NCI-H1694 treated with DMSO at 0.1 percent for 48 hours (cell line): ENCODE measurements around the gene PIK3C2G.
A peak's percentile ranks its signal among the peaks of the same experiment; 100 is the strongest.
"Not testable (repeated sequence)": the region's sequence is repeated elsewhere in the genome, so short reads cannot be mapped to it uniquely, and the experiment has no call there.

Experiments used
- DNase-seq: peaks from one replicate; lab custom pipeline; 2025; lab: John Stamatoyannopoulos, UW

The PIK3C2G gene

GRCh38 chr12:18261273-18261672 lies at the start of gene PIK3C2G:
TSS of gene PIK3C2G (plus strand) at chr12:18261518. CDS start at chr12:18282082, 20,564 bp downstream.
- no peak for DNase-seq

GRCh38 chr12:18217966-18218365 lies 43.4 kb upstream of the PIK3C2G start:
- DNase-seq: no peak

GRCh38 chr12:18221726-18222125 lies 39.6 kb upstream of the PIK3C2G start:
- no peak for DNase-seq

GRCh38 chr12:18222699-18223098 lies 38.6 kb upstream of the PIK3C2G start:
- DNase-seq: no peak

GRCh38 chr12:18224745-18225144 lies 36.6 kb upstream of the PIK3C2G start:
- peak; percentile 77 for DNase-seq

GRCh38 chr12:18239526-18239925 lies 21.8 kb upstream of the PIK3C2G start:
- DNase-seq: no peak

- no peak for DNase-seq
These were observed 18.8 kb upstream of the PIK3C2G start for GRCh38 chr12:18242380-18243089.

- DNase-seq: no peak
These were observed 18.1 kb upstream of the PIK3C2G start for GRCh38 chr12:18243238-18243637.

- no peak for DNase-seq
These were observed 15.3 kb upstream of the PIK3C2G start for GRCh38 chr12:18246066-18246465.

GRCh38 chr12:18250313-18250916 lies 10.9 kb upstream of the PIK3C2G start:
- DNase-seq: peak; percentile 81

- no peak for DNase-seq
These were observed 7.2 kb upstream of the PIK3C2G start for GRCh38 chr12:18254081-18254480.

GRCh38 chr12:18255004-18255403 lies 6.3 kb upstream of the PIK3C2G start:
- not testable (repeated sequence) for DNase-seq

GRCh38 chr12:18257251-18257650 lies 4.1 kb upstream of the PIK3C2G start:
- no peak for DNase-seq

GRCh38 chr12:18258929-18259328 lies 2.4 kb upstream of the PIK3C2G start:
- DNase-seq: no peak

- DNase-seq: no peak
These were observed 1.2 kb upstream of the PIK3C2G start for GRCh38 chr12:18259906-18260682.

- no peak for DNase-seq
These were observed 588 bp downstream of the PIK3C2G start for GRCh38 chr12:18261906-18262305.

- no peak for DNase-seq
These were observed 1.2 kb downstream of the PIK3C2G start for GRCh38 chr12:18262514-18262913.

- no peak for DNase-seq
These were observed 3.3 kb downstream of the PIK3C2G start for GRCh38 chr12:18264581-18265075.

- no peak for DNase-seq
These were observed 6.2 kb downstream of the PIK3C2G start for GRCh38 chr12:18267427-18268099.

GRCh38 chr12:18270958-18271460 lies 9.7 kb downstream of the PIK3C2G start:
- no peak for DNase-seq

- no peak for DNase-seq
These were observed 14.7 kb downstream of the PIK3C2G start for GRCh38 chr12:18275981-18276380.

- no peak for DNase-seq
These were observed 15.9 kb downstream of the PIK3C2G start for GRCh38 chr12:18277196-18277595.
